Amygdala (tissue), 56 donors: Measurements from ENCODE around the gene KRTCAP2.
A peak's percentile ranks its signal among the peaks of the same experiment; 100 is the strongest.
"Not testable (repeated sequence)": the region's sequence is repeated elsewhere in the genome, so short reads cannot be mapped to it uniquely, and the experiment has no call there.

ENCODE experiments used
- DNase-seq, 56 donors: peaks; one replicate each; lab custom pipeline; 2025; lab: John Stamatoyannopoulos, UW

Gene KRTCAP2

GRCh38 chr1:155202198-155202597, 29.1 kb upstream of the KRTCAP2 start:
- no peak for DNase-seq

- DNase-seq = no peak
Observed at GRCh38 chr1:155200920-155201319, 27.8 kb upstream of the KRTCAP2 start.

GRCh38 chr1:155199792-155200191, 26.7 kb upstream of the KRTCAP2 start:
- no peak for DNase-seq

GRCh38 chr1:155198547-155198906, 25.4 kb upstream of the KRTCAP2 start:
- DNase-seq = no peak

GRCh38 chr1:155197901-155198546, 24.9 kb upstream of the KRTCAP2 start:
- DNase-seq = no peak

- peak in 13 of 56 donors; percentile 11 to 68 (median 40) for DNase-seq
Observed at GRCh38 chr1:155196893-155197638, 24.0 kb upstream of the KRTCAP2 start.

GRCh38 chr1:155196103-155196892, 23.2 kb upstream of the KRTCAP2 start:
- DNase-seq = peak in 42 of 56 donors; percentile 15 to 88 (median 56)

GRCh38 chr1:155195201-155196102, 22.3 kb upstream of the KRTCAP2 start:
- DNase-seq = peak in 1 of 56 donors; percentile 55

- not testable (repeated sequence) for DNase-seq
Observed at GRCh38 chr1:155193991-155194240, 20.8 kb upstream of the KRTCAP2 start.

- DNase-seq = peak in 47 of 56 donors; percentile 14 to 77 (median 52)
Observed at GRCh38 chr1:155193275-155193990, 20.3 kb upstream of the KRTCAP2 start.

GRCh38 chr1:155192346-155193274, 19.5 kb upstream of the KRTCAP2 start:
- DNase-seq = peak in 1 of 56 donors; percentile 65

GRCh38 chr1:155191904-155192303, 18.8 kb upstream of the KRTCAP2 start:
- no peak for DNase-seq

GRCh38 chr1:155189926-155190325, 16.8 kb upstream of the KRTCAP2 start:
- DNase-seq = not testable (repeated sequence)

- no peak for DNase-seq
Observed at GRCh38 chr1:155188268-155188667, 15.2 kb upstream of the KRTCAP2 start.

- DNase-seq = no peak
Observed at GRCh38 chr1:155187456-155187891, 14.4 kb upstream of the KRTCAP2 start.

- no peak for DNase-seq
Observed at GRCh38 chr1:155186794-155187455, 13.8 kb upstream of the KRTCAP2 start.

- no peak for DNase-seq
Observed at GRCh38 chr1:155186067-155186793, 13.1 kb upstream of the KRTCAP2 start.

GRCh38 chr1:155185783-155186066, 12.6 kb upstream of the KRTCAP2 start:
- DNase-seq = no peak
